Small intestine (tissue), 7 donors: ENCODE results near the gene OAS1. TPM values are rescaled to one million over a fixed set of nuclear protein-coding genes. Genes with fewer than 3 reads are reported as not detected.
"Not testable (repeated sequence)": the region's sequence is repeated elsewhere in the genome, so short reads cannot be mapped to it uniquely, and the experiment has no call there.

Experiments
- DNase-seq, 2 donors: peaks; one replicate each; pipeline versions ENCODE4 v3.0.0 to v3.0.0-alpha.2; 2013
- FAIRE-seq: peaks from 2 replicates; lab custom pipeline; 2012; peaks lifted over from hg19 to GRCh38; lab: Jason Lieb, UNC
- H3K27ac ChIP-seq, 3 donors: one replicate each; pipeline ENCODE4 v1.5.1; 2013; ENCODE audit warnings: low read length in 2 of 3, mild to moderate bottlenecking in 2 of 3, control low read depth in 1 of 3, inconsistent platforms in 1 of 3, low read depth in 1 of 3, moderate library complexity in 1 of 3
- H3K27me3 ChIP-seq, 3 donors: one replicate each; pipeline ENCODE4 v1.6.1; 2013; ENCODE audit warnings: low read length in 3 of 3, inconsistent platforms in 1 of 3; ENCODE audit not compliant: control insufficient read depth in 3 of 3, insufficient read depth in 3 of 3
- H3K36me3 ChIP-seq, 3 donors: one replicate each; pipeline ENCODE4 v1.6.1; 2013; ENCODE audit warnings: low read length in 3 of 3, inconsistent platforms in 1 of 3, low read depth in 1 of 3, mild to moderate bottlenecking in 1 of 3, moderate library complexity in 1 of 3; ENCODE audit not compliant: control insufficient read depth in 3 of 3, insufficient read depth in 2 of 3
- H3K4me1 ChIP-seq, 3 donors: one replicate each; pipeline ENCODE4 v1.6.1; 2013; ENCODE audit warnings: low read length in 2 of 3, inconsistent platforms in 1 of 3, low read depth in 1 of 3, mild to moderate bottlenecking in 1 of 3, moderate library complexity in 1 of 3; ENCODE audit not compliant: control insufficient read depth in 3 of 3, insufficient read depth in 2 of 3
- H3K4me3 ChIP-seq, 3 donors: one replicate each; pipeline ENCODE4 v1.5.1; 2013; ENCODE audit warnings: low read length in 3 of 3, control low read depth in 1 of 3, inconsistent platforms in 1 of 3, low read depth in 1 of 3, mild to moderate bottlenecking in 1 of 3, moderate library complexity in 1 of 3
- H3K9me3 ChIP-seq, 2 donors: one replicate each; pipeline ENCODE4 v1.6.1; 2013; ENCODE audit warnings: low read depth in 1 of 2, low read length in 1 of 2; ENCODE audit not compliant: control insufficient read depth in 2 of 2, insufficient read depth in 1 of 2
- WGBS, 3 donors: extraction: QIAGEN DNeasy Blood & Tissue Kit; methylation state at CpG; one replicate each; pipeline ENCODE4 v1.1.7; 2013; 5-methylcytosine and 5-hydroxymethylcytosine counted together
- polyA plus RNA-seq, 4 donors: library from polyadenylated mRNA; stranded (reverse) in 3 of 4; unstranded in 1 of 4; fragments of 200-250 nt in 3 of 4; fragments of 120-200 nt in 1 of 4; gene quantifications; one replicate each; pipeline versions ENCODE4 v1.2.1 to v1.2.3, GENCODE V29; 2013
- donor health status: healthy with polysubstance abuse.
- donor health status: control.
- donor health status: control.
- donor health status: Bipolar disorder and iron deficiency.
- donor health status: healthy.

Gene OAS1
- polyA plus RNA-seq, 4 donors: 21.3 to 66.9 (median 38.6) TPM

DNA sequence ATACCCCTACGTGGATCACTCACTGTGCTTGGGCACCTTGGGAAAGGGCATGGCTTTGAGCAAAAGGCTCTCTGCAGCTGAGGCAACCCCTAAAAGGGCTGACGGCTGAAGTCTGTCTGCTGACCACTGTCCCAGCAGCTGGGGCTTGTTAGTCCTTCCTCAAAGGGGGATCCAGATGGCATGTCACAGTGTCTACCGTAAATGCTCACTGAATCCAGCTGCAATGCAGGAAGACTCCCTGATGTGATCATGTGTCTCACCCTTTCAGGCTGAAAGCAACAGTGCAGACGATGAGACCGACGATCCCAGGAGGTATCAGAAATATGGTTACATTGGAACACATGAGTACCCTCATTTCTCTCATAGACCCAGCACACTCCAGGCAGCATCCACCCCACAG lies 12.4 kb downstream of the OAS1 start:
- peaks cover 0 to 3% (median 0%) of the 10 kb centered on the region in 3 donors for H3K4me1 ChIP-seq
- H3K4me3 ChIP-seq: no peak overlapping the region
- no peak for DNase-seq
- H3K27ac ChIP-seq: peak overlapping the region in 1 of 3 donors; percentile 8
- WGBS, 3 donors: 76 to 86% (median 83%) methylated on average over 6 of the region's 6 CpGs
- H3K27me3 ChIP-seq: no peaks in the 10 kb centered on the region
- FAIRE-seq: no peak
- no peaks in the 10 kb centered on the region for H3K9me3 ChIP-seq
- H3K36me3 ChIP-seq: peaks cover 2 to 15% (median 11%) of the 10 kb centered on the region in 3 donors

DNA sequence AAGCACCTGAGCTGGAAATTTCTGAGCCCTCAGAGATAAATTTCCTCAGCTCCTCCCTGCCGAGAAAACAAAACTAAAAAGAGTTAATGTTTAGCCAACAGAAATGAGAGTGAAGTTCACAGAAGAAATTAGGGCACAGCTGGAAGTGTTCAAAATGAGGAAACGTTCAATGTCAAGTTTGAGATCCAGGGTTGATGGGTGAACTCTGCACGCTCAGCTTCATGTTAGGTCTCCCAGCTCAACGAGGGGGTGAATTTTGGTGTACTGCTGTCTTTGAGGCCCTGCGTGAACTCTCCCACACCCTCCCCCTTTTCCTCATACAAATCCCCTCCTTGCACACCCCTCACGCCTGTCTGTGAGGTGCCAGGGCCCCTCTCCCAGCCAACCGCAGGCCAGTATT lies 18.2 kb downstream of the OAS1 start:
- H3K27me3 ChIP-seq: no peaks in the 10 kb centered on the region
- peak; percentile 72 to 86 for DNase-seq
- H3K36me3 ChIP-seq: peaks cover 0 to 2% (median 0%) of the 10 kb centered on the region in 3 donors
- no peak overlapping the region for H3K4me3 ChIP-seq
- peaks cover 0 to 8% of the 10 kb centered on the region in 2 donors for H3K9me3 ChIP-seq
- H3K27ac ChIP-seq: peak overlapping the region; percentile 79 to 85 (median 81)
- 13 to 18% (median 18%) methylated on average over 7 of the region's 7 CpGs for WGBS, 3 donors
- no peak for FAIRE-seq
- H3K4me1 ChIP-seq: peaks cover 0 to 9% (median 2%) of the 10 kb centered on the region in 3 donors

DNA sequence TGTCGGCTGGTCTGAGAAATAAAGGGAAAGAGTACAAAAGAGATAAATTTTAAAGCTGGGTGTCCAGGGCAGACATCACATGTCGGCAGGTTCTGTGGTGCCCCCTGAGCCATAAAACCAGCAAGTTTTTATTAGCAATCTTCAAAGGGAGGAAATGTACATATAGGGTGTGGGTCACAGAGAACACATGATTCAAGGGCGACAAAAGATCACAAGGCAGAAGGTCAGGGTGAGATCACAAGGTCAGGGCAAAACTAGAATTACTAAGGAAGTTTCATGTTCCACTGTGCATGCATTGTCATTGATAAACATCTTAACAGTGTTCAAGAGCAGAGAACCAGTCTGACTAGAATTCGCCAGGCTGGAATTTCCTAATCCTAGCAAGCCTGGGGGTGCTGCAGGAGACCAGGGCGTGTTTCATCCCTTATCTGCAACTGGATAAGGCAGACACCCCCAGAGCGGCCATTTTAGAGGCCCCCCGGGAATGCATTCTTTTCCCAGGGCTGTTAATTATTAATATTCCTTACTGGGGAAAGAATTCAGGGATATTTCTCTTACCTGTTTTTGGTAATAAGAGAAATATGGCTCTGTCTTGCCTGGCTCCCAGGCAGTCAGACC lies 19.8 kb downstream of the OAS1 start:
- not testable (repeated sequence) for FAIRE-seq, H3K36me3 ChIP-seq, H3K27me3 ChIP-seq, H3K4me1 ChIP-seq, H3K4me3 ChIP-seq, H3K9me3 ChIP-seq
- 26 to 49% (median 36%) methylated on average over 7 of the region's 7 CpGs for WGBS, 3 donors
- DNase-seq: peak in 1 of 2 donors; percentile 66
- H3K27ac ChIP-seq: peak overlapping the region in 1 of 3 donors; percentile 81

DNA sequence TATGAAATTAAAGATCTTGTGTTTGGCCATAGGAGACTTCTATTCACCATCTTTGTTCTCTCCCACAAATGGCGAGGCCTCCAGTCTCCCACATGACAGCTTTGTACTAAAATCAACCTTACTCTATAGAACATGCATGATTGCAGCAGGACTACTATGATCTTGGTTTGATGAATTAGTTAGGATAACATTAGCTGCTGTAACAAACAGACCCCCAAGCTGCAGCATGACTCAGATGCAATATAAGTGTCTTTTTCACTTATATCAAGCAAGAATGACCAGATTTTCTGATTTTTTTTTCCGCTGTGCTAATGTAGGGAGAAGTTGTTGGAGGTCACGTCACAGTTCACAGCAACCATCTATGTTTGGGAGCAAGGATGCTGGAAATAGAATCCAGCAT lies 20.7 kb downstream of the OAS1 start:
- H3K27me3 ChIP-seq: no peaks in the 10 kb centered on the region
- peaks cover 0 to 8% of the 10 kb centered on the region in 2 donors for H3K9me3 ChIP-seq
- H3K36me3 ChIP-seq: peaks cover 0 to 2% (median 0%) of the 10 kb centered on the region in 3 donors
- 63 to 79% (median 63%) methylated on average over 3 of the region's 3 CpGs for WGBS, 3 donors
- H3K4me1 ChIP-seq: peaks cover 0 to 9% (median 2%) of the 10 kb centered on the region in 3 donors
- H3K27ac ChIP-seq: peak overlapping the region in 1 of 3 donors; percentile 32
- no peak overlapping the region for H3K4me3 ChIP-seq
- DNase-seq (no peak), FAIRE-seq (no peak)

DNA sequence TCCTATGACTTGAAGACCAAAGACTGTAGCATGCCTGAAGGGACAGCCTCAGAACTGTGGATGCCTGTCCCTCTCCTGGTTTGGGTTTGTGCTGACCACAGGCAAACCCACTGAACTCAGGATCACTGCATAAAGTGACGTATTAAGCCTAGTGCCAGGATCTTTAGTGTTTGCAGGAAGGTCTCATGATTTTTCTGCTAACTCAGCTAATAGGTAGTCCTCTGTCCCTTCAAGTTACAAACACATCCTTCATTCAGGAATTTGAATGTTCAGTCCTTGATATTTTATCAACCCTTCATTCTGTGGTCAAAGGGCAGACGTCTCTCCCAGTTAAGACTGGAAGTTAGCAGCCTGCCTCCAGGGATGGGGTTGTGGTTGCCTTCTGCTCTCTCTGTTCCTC lies 21.2 kb downstream of the OAS1 start:
- FAIRE-seq: no peak
- DNase-seq: peak in 1 of 2 donors; percentile 49
- 45 to 68% (median 48%) methylated on average over 2 of the region's 2 CpGs for WGBS, 3 donors
- peak overlapping the region in 1 of 3 donors; percentile 32 for H3K27ac ChIP-seq
- peaks cover 0 to 9% (median 2%) of the 10 kb centered on the region in 3 donors for H3K4me1 ChIP-seq
- H3K27me3 ChIP-seq: no peaks in the 10 kb centered on the region
- H3K9me3 ChIP-seq: peaks cover 0 to 8% of the 10 kb centered on the region in 2 donors
- no peak overlapping the region for H3K4me3 ChIP-seq
- H3K36me3 ChIP-seq: no peaks in the 10 kb centered on the region

DNA sequence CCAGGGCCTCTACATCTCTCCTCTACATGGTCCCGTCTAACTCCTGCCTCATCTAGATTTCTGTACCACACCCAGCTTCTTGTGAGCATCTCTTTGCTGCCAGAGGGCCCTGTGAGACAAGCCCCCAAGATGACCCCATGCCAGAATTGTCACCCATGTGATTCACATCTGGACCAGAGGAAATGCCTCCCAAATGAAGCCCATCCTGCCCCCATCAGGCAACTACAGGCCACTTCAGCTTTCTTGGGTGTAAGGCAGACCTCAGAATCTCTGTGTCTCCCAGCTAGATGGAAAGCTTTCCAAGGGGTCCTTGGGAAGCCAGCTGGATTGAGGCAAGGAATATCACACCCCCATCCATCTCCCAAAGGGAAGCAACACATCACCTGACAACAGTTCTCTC lies 22.2 kb downstream of the OAS1 start:
- peaks cover 0 to 8% of the 10 kb centered on the region in 2 donors for H3K9me3 ChIP-seq
- FAIRE-seq (no peak), DNase-seq (no peak)
- 83 to 100% (median 90%) methylated on average over 1 of the region's 1 CpG for WGBS, 3 donors
- H3K4me1 ChIP-seq: peaks cover 0 to 9% (median 2%) of the 10 kb centered on the region in 3 donors
- no peaks in the 10 kb centered on the region for H3K27me3 ChIP-seq
- no peak overlapping the region for H3K27ac ChIP-seq
- no peak overlapping the region for H3K4me3 ChIP-seq
- H3K36me3 ChIP-seq: no peaks in the 10 kb centered on the region

DNA sequence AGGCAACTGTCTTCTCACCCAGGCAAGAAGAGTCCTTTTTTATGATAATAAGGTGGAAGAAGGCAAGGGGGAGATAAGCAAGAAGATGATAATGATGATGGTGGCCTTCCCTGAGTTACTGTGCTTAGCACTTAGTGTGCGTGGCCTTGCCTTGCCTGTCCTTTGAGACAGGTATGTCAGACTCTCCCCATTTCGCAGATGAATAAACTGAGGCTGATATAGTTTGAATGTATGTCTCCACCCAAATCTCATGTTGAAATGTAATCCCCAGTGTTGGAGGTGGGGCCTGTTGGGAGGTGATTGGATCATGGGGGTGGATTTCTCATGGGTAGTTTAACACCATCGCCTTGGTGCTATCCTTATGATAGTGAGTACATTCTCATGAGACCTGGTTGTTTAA lies 23.0 kb downstream of the OAS1 start:
- DNase-seq (no peak), FAIRE-seq (no peak)
- H3K4me1 ChIP-seq: peaks cover 0 to 6% (median 2%) of the 10 kb centered on the region in 3 donors
- no peaks in the 10 kb centered on the region for H3K36me3 ChIP-seq
- peaks cover 0 to 8% of the 10 kb centered on the region in 2 donors for H3K9me3 ChIP-seq
- no peaks in the 10 kb centered on the region for H3K27me3 ChIP-seq
- 95 to 97% (median 97%) methylated on average over 3 of the region's 3 CpGs for WGBS, 3 donors
- H3K27ac ChIP-seq: no peak overlapping the region
- no peak overlapping the region for H3K4me3 ChIP-seq

DNA sequence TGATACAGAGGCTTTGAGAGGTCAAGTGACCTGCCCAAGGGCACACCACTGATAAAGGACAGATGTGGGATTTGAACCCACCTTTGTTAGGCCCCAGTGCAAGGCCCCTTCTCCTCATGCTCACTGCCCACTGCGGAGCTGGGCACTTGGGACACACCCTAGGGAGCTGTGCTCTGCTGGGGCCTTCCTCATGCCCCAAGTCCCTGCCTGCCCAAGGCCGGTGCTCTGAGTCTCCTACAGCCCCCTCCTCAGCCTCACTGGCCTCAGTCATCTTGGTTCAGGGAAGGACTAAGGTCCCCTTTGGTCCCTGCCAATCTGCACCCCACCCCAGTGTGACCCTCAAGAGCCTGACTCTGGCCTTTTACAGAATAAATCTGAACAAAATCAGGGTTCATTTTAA lies 23.6 kb downstream of the OAS1 start:
- no peak overlapping the region for H3K27ac ChIP-seq
- no peaks in the 10 kb centered on the region for H3K27me3 ChIP-seq
- no peak for FAIRE-seq
- no peak overlapping the region for H3K4me3 ChIP-seq
- no peaks in the 10 kb centered on the region for H3K36me3 ChIP-seq
- WGBS, 3 donors: 93 to 94% (median 93%) methylated on average over 2 of the region's 2 CpGs
- H3K4me1 ChIP-seq: peaks cover 0 to 2% (median under 1%) of the 10 kb centered on the region in 3 donors
- H3K9me3 ChIP-seq: peaks cover 0 to 8% of the 10 kb centered on the region in 2 donors
- no peak for DNase-seq
